Panc1 (cell line): Measurements from ENCODE around the gene TBC1D22A. TPM values are rescaled to one million over a fixed set of nuclear protein-coding genes. Genes with fewer than 3 reads are reported as not detected.

Experiments used
- ATAC-seq: fragments of 200-7000 bp; cut with Tn5 transposase; 2 replicates; pipeline ENCODE4 v1.9.1; 2020; ENCODE audit warnings: mild to moderate bottlenecking, moderate library complexity
- BruUV-seq: library from RNA; stranded (reverse); fragments of 400-500 nt; replicated peaks from 2 replicates; lab custom pipeline; 2021; lab: Mats Ljungman, UMichigan
- CTCF ChIA-PET: fragments of 300-600 bp; sonication (Branson Sonifier 250); formaldehyde crosslinking; loops from one replicate; lab custom pipeline; 2022; ENCODE audit warnings: antibody characterized with exemption; lab: Charles Lee
- POLR2A ChIA-PET: fragments of 300-600 bp; sonication (Branson Sonifier 250); formaldehyde crosslinking; loops from one replicate; lab custom pipeline; 2022; ENCODE audit warnings: antibody characterized with exemption; lab: Charles Lee
- DNase-seq: peaks from one replicate; pipeline ENCODE4 v3.0.0-alpha.2; 2010; ENCODE audit warnings: low read depth, low spot score
- H3K27ac ChIP-seq: 2 replicates; pipeline ENCODE4 v1.5.1; 2011; ENCODE audit warnings: mild to moderate bottlenecking, low read length, inconsistent platforms
- H3K27me3 ChIP-seq: fragments of 200-500 bp; sonication (Bioruptor generic); 2 replicates; pipeline ENCODE4 v1.6.0; 2014; ENCODE audit warnings: low read length, inconsistent platforms; ENCODE audit not compliant: control insufficient read depth, insufficient read depth
- H3K36me3 ChIP-seq: fragments of 200-500 bp; sonication (Bioruptor generic); 2 replicates; pipeline ENCODE4 v1.5.1; 2014; ENCODE audit warnings: inconsistent platforms, mild to moderate bottlenecking, low read length, moderate library complexity; ENCODE audit not compliant: control insufficient read depth, insufficient read depth
- H3K4me1 ChIP-seq: 2 replicates; pipeline ENCODE4 v1.5.1; 2011; ENCODE audit warnings: inconsistent platforms, mild to moderate bottlenecking, low read length, moderate library complexity; ENCODE audit not compliant: control insufficient read depth, insufficient read depth
- H3K4me3 ChIP-seq, 2 experiments: 2 replicates each; pipeline ENCODE4 v1.5.1; 2011 to 2012; ENCODE audit warnings: low read depth in 2 of 2, low read length in 2 of 2, mild to moderate bottlenecking in 2 of 2, inconsistent platforms in 1 of 2, moderate library complexity in 1 of 2
- H3K9me3 ChIP-seq: fragments of 200-500 bp; sonication (Bioruptor generic); 2 replicates; pipeline ENCODE4 v1.5.1; 2014; ENCODE audit warnings: low read depth, mild to moderate bottlenecking, inconsistent platforms, low read length, moderate library complexity; ENCODE audit not compliant: control insufficient read depth, insufficient read depth
- CTCF ChIP-seq: fragments of 450-650 bp; IDR thresholded peaks from 2 replicates; pipeline ENCODE4 v1.5.1; 2017; ENCODE audit warnings: mild to moderate bottlenecking
- POLR2AphosphoS5 ChIP-seq: IDR thresholded peaks from 2 replicates; pipeline ENCODE4 v1.6.1; 2012; ENCODE audit warnings: mild to moderate bottlenecking, low read depth, low read length, moderate library complexity
- REST ChIP-seq, 2 experiments: IDR thresholded peaks; 2 replicates each; pipeline ENCODE4 v1.6.1; 2011 to 2012; ENCODE audit warnings: low read depth in 2 of 2, control low read depth in 1 of 2, low read length in 1 of 2, mild to moderate bottlenecking in 1 of 2, moderate library complexity in 1 of 2; ENCODE audit not compliant: insufficient read depth in 1 of 2
- SIN3A ChIP-seq: IDR thresholded peaks from 2 replicates; pipeline ENCODE4 v1.6.1; 2012; ENCODE audit warnings: low read depth, mild to moderate bottlenecking, low read length, moderate library complexity, borderline replicate concordance; ENCODE audit not compliant: insufficient read depth
- TCF7L2 ChIP-seq: IDR thresholded peaks from 2 replicates; pipeline ENCODE4 v1.6.1; 2011; ENCODE audit warnings: mild to moderate bottlenecking, low read depth, low read length, inconsistent platforms
- in situ Hi-C: cut with HindIII; loops from 2 replicates; pipeline ENCODE4 v1.10.0; 2016; ENCODE audit warnings: low sequenced_read_pairs, low pct_unique_long_range_greater_than_20kb
- intact Hi-C: fragments of 100-400 bp; cut with micrococcal nuclease; formaldehyde crosslinking; loops from one replicate; pipeline ENCODE4 v1.10.0; 2022; ENCODE audit not compliant: unreplicated experiment
- total RNA-seq: library from RNA; stranded (reverse); gene quantifications from one replicate; pipeline ENCODE4 v1.2.1, GENCODE V29; 2021; ENCODE audit not compliant: unreplicated experiment

Gene TBC1D22A
- total RNA-seq, 1 experiment from 2014 or later = 28.7 TPM

GRCh38 chr22:47100019-47100418, 337.6 kb downstream of the TBC1D22A start:
- CTCF ChIA-PET = interaction anchor here (0.7 kb wide), 1 partner anchor 1844 kb away, joined by 4 read pairs; no protein-coding TSS in a partner anchor
- TF ChIP-seq TCF7L2 (no peak), CTCF (no peak), REST (IDR thresholded peaks at IDR 0.05; ENCODE audit: insufficient read depth in 1 of 2, low read depth in 2 of 2, low read length in 1 of 2) (no peak), POLR2AphosphoS5 (no peak), SIN3A (no peak)
- POLR2A ChIA-PET = interaction anchor here (0.7 kb wide), 1 partner anchor 299 kb away, joined by 4 read pairs; no protein-coding TSS in a partner anchor
- no peaks in the 10 kb centered on the region for H3K4me1 ChIP-seq
- intact Hi-C loops = no loop called here
- H3K27me3 ChIP-seq = no peaks in the 10 kb centered on the region
- H3K4me3 ChIP-seq = no peak overlapping the region
- no peaks in the 10 kb centered on the region for H3K36me3 ChIP-seq
- no TSS peak for BruUV-seq
- no peaks in the 10 kb centered on the region for H3K9me3 ChIP-seq
- no peak for DNase-seq
- ATAC-seq = no peak
- in situ Hi-C loops = no loop called here
- H3K27ac ChIP-seq = no peak overlapping the region

GRCh38 chr22:47100646-47101200, 338.3 kb downstream of the TBC1D22A start:
- Histone ChIP-seq H3K27me3 (no peaks in the 10 kb centered on the region), H3K4me3 (no peak overlapping the region), H3K27ac (no peak overlapping the region), H3K9me3 (no peaks in the 10 kb centered on the region), H3K4me1 (no peaks in the 10 kb centered on the region), H3K36me3 (no peaks in the 10 kb centered on the region)
- intact Hi-C loops = no loop called here
- ChIA-PET CTCF (no interaction called here), POLR2A (no interaction called here)
- no peak for TF ChIP-seq REST (IDR thresholded peaks at IDR 0.05; ENCODE audit: insufficient read depth in 1 of 2, low read depth in 2 of 2, low read length in 1 of 2)
- no peak for TF ChIP-seq TCF7L2
- TF ChIP-seq SIN3A = no peak
- TF ChIP-seq CTCF = no peak
- TF ChIP-seq POLR2AphosphoS5 = no peak
- BruUV-seq = no TSS peak
- no peak for DNase-seq
- in situ Hi-C loops = no loop called here
- ATAC-seq = no peak
